GM12801 (cell line): Measurements from ENCODE around the gene COL4A2.

Experiments
- CTCF ChIP-seq: IDR thresholded peaks from one replicate; pipeline ENCODE4 v1.5.1; 2011; ENCODE audit warnings: control low read depth; ENCODE audit not compliant: insufficient read length; ENCODE audit errors: extremely low read depth

COL4A2 gene

GRCh38 chr13:110322828-110323171 lies 15.7 kb downstream of the COL4A2 start:
- no peak for TF ChIP-seq CTCF

- no peak for TF ChIP-seq CTCF
These were observed 16.2 kb downstream of the COL4A2 start for GRCh38 chr13:110323172-110323891.

- no peak for TF ChIP-seq CTCF
These were observed 17.1 kb downstream of the COL4A2 start for GRCh38 chr13:110324026-110324749.

GRCh38 chr13:110326263-110326904 lies 19.3 kb downstream of the COL4A2 start:
- TF ChIP-seq CTCF: no peak

- TF ChIP-seq CTCF: no peak
These were observed 20.1 kb downstream of the COL4A2 start for GRCh38 chr13:110327051-110327721.

- no peak for TF ChIP-seq CTCF
These were observed 21.5 kb downstream of the COL4A2 start for GRCh38 chr13:110328573-110328972.

- TF ChIP-seq CTCF: no peak
These were observed 22.2 kb downstream of the COL4A2 start for GRCh38 chr13:110329258-110329657.
